ENCODE measurements around the gene RUNX1. TPM values are rescaled to one million over a fixed set of nuclear protein-coding genes. Genes with fewer than 3 reads are reported as not detected.

RUNX1 gene
- total RNA-seq, 3 donors from 2014 or later: 24.8 to 165 (median 127) TPM

GRCh38 chr21:34743831-34744230, 305.3 kb downstream of the RUNX1 start:
- Histone ChIP-seq H3K4me1 (peaks cover 3 to 11% of the 10 kb centered on the region in 2 donors), H3K4me3 (no peak overlapping the region), H3K36me3 (no peaks in the 10 kb centered on the region), H3K27me3 (no peaks in the 10 kb centered on the region), H3K27ac (peak overlapping the region; percentile 81 to 83), H3K9me3 (no peaks in the 10 kb centered on the region)
- intact Hi-C loops (cut with DNase I; ENCODE audit: low total_unique reads): loop anchor here (10.0 kb wide), 1 partner anchor 1101 kb away; no protein-coding TSS in a partner anchor
- peak; percentile 65 to 82 for DNase-seq (ENCODE audit: low spot score in 2 of 2)
- TF ChIP-seq POLR2AphosphoS5 (IDR thresholded peaks at IDR 0.05): no peak
- TF ChIP-seq, protein P1, sequence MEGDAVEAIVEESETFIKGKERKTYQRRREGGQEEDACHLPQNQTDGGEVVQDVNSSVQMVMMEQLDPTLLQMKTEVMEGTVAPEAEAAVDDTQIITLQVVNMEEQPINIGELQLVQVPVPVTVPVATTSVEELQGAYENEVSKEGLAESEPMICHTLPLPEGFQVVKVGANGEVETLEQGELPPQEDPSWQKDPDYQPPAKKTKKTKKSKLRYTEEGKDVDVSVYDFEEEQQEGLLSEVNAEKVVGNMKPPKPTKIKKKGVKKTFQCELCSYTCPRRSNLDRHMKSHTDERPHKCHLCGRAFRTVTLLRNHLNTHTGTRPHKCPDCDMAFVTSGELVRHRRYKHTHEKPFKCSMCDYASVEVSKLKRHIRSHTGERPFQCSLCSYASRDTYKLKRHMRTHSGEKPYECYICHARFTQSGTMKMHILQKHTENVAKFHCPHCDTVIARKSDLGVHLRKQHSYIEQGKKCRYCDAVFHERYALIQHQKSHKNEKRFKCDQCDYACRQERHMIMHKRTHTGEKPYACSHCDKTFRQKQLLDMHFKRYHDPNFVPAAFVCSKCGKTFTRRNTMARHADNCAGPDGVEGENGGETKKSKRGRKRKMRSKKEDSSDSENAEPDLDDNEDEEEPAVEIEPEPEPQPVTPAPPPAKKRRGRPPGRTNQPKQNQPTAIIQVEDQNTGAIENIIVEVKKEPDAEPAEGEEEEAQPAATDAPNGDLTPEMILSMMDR (IDR thresholded peaks at IDR 0.05): no peak
- no peak for TF ChIP-seq POLR2A (IDR thresholded peaks at IDR 0.05)

DNA sequence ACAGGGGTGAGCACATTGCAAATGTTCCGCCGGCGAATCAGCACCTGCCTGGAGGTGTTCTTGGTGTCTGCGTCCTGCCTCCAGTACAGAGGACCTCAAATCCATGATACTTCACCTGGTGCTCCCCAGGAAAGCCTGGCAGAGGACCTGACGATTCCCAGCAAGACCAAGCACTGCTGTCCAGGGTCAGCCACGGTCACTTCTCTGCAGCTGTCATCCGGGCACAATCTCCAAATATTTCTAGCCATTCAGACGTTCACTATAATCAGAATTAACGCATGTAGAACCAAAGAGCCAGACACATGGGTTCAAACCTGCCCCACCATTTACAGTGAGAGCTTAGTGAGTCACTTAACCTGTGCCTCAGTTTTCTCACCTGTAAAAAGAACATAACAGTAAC, 305.8 kb downstream of the RUNX1 start:
- intact Hi-C loops (cut with DNase I; ENCODE audit: low total_unique reads): loop anchor here (10.0 kb wide), 1 partner anchor 1102 kb away; no protein-coding TSS in a partner anchor
- no peaks in the 10 kb centered on the region for H3K36me3 ChIP-seq
- TF ChIP-seq POLR2AphosphoS5 (IDR thresholded peaks at IDR 0.05) (no peak), POLR2A (IDR thresholded peaks at IDR 0.05) (no peak)
- TF ChIP-seq, protein P1 (IDR thresholded peaks at IDR 0.05): no peak

GRCh38 chr21:34740198-34740597, 308.9 kb downstream of the RUNX1 start:
- Histone ChIP-seq H3K9me3 (no peaks in the 10 kb centered on the region), H3K4me1 (peaks cover 3 to 4% of the 10 kb centered on the region in 2 donors), H3K27ac (no peak overlapping the region), H3K27me3 (no peaks in the 10 kb centered on the region), H3K4me3 (no peak overlapping the region), H3K36me3 (no peaks in the 10 kb centered on the region)
- no peak for TF ChIP-seq POLR2AphosphoS5 (IDR thresholded peaks at IDR 0.05)
- TF ChIP-seq, protein P1 (IDR thresholded peaks at IDR 0.05): no peak
- no peak for TF ChIP-seq POLR2A (IDR thresholded peaks at IDR 0.05)
- DNase-seq (ENCODE audit: low spot score in 2 of 2): no peak
- intact Hi-C loops (cut with DNase I; ENCODE audit: low total_unique reads): loop anchor here (10.0 kb wide), 1 partner anchor 1105 kb away; no protein-coding TSS in a partner anchor

More for the DNA sequence above, 305.8 kb downstream of the RUNX1 start:
- Histone ChIP-seq H3K27me3 (no peaks in the 10 kb centered on the region), H3K4me3 (no peak overlapping the region), H3K27ac (peak overlapping the region; percentile 81 to 83), H3K4me1 (peaks cover 3 to 11% of the 10 kb centered on the region in 2 donors), H3K9me3 (no peaks in the 10 kb centered on the region)
- no peak for DNase-seq (ENCODE audit: low spot score in 2 of 2)
